ENCODE data around the gene CWF19L1.

CWF19L1 gene

GRCh38 chr10:100184426-100184825, 83.0 kb downstream of the CWF19L1 start:
- FAIRE-seq (peak; percentile 8), DNase-seq (ENCODE audit: insufficient read length, low spot score) (no peak)

- FAIRE-seq (peak; percentile 76), DNase-seq (ENCODE audit: insufficient read length, low spot score) (no peak)
Measured at GRCh38 chr10:100183481-100183880, 84.0 kb downstream of the CWF19L1 start.

- no peak for DNase-seq (ENCODE audit: insufficient read length, low spot score)
- no peak for FAIRE-seq
Measured at GRCh38 chr10:100182908-100183307, 84.5 kb downstream of the CWF19L1 start.
